Large intestine (tissue), 3 donors: ENCODE results near the gene FOXN1. TPM values are rescaled to one million over a fixed set of nuclear protein-coding genes. Genes with fewer than 3 reads are reported as not detected.

ENCODE experiments used
- DNase-seq, 2 donors: peaks; one replicate each; pipeline versions ENCODE4 v3.0.0 to v3.0.0-alpha.2; 2013
- H3K27ac ChIP-seq: one replicate; pipeline ENCODE4 v1.5.1; 2013; ENCODE audit warnings: low read length
- H3K27me3 ChIP-seq: 2 replicates; pipeline ENCODE4 v1.6.1; 2013; ENCODE audit warnings: low read length; ENCODE audit not compliant: control insufficient read depth, insufficient read depth
- H3K36me3 ChIP-seq: 2 replicates; pipeline ENCODE4 v1.6.1; 2013; ENCODE audit warnings: low read length; ENCODE audit not compliant: control insufficient read depth, insufficient read depth
- H3K4me1 ChIP-seq: one replicate; pipeline ENCODE4 v1.6.1; 2013; ENCODE audit warnings: low read length; ENCODE audit not compliant: control insufficient read depth, insufficient read depth
- H3K4me3 ChIP-seq: one replicate; pipeline ENCODE4 v1.5.1; 2013; ENCODE audit warnings: low read length
- H3K9me3 ChIP-seq: one replicate; pipeline ENCODE4 v1.6.1; 2013; ENCODE audit warnings: mild to moderate bottlenecking, low read depth, low read length, moderate library complexity; ENCODE audit not compliant: control insufficient read depth
- WGBS: methylation state at CpG from one replicate; pipeline ENCODE4 v1.1.5; 2013; ENCODE audit warnings: low lambda C conversion rate; ENCODE audit not compliant: insufficient coverage; 5-methylcytosine and 5-hydroxymethylcytosine counted together
- polyA plus RNA-seq: library from polyadenylated mRNA; unstranded; fragments of 120-200 nt; gene quantifications from one replicate; pipeline ENCODE4 v1.2.1, GENCODE V29; 2013

The FOXN1 gene
- polyA plus RNA-seq, 1 donor: 0.04 TPM

- no peak for DNase-seq
- H3K27ac ChIP-seq: peak overlapping the region; percentile 41
- peaks cover 18% of the 10 kb centered on the region for H3K36me3 ChIP-seq
- H3K27me3 ChIP-seq: no peaks in the 10 kb centered on the region
- WGBS: no CpG with 5 or more reads among the region's 14 CpGs
- no peaks in the 10 kb centered on the region for H3K9me3 ChIP-seq
- peaks cover 50% of the 10 kb centered on the region for H3K4me1 ChIP-seq
- H3K4me3 ChIP-seq: no peak overlapping the region
These were observed 41.0 kb downstream of the FOXN1 start for GRCh38 chr17:28547096-28547622.

GRCh38 chr17:28547623-28548416 lies 41.7 kb downstream of the FOXN1 start:
- Histone ChIP-seq H3K27ac (peak overlapping the region; percentile 41), H3K4me1 (peaks cover 52% of the 10 kb centered on the region), H3K4me3 (no peak overlapping the region), H3K36me3 (peaks cover 18% of the 10 kb centered on the region), H3K9me3 (no peaks in the 10 kb centered on the region), H3K27me3 (no peaks in the 10 kb centered on the region)
- WGBS: no CpG with 5 or more reads among the region's 26 CpGs
- DNase-seq: peak; percentile 40 to 43

- H3K4me3 ChIP-seq: no peak overlapping the region
- no peak overlapping the region for H3K27ac ChIP-seq
- no peaks in the 10 kb centered on the region for H3K9me3 ChIP-seq
- H3K36me3 ChIP-seq: peaks cover 18% of the 10 kb centered on the region
- H3K27me3 ChIP-seq: no peaks in the 10 kb centered on the region
- no peak for DNase-seq
- peaks cover 60% of the 10 kb centered on the region for H3K4me1 ChIP-seq
- WGBS: no CpG with 5 or more reads among the region's 6 CpGs
These were observed 42.4 kb downstream of the FOXN1 start for GRCh38 chr17:28548417-28549130.

- no peak overlapping the region for H3K4me3 ChIP-seq
- no peaks in the 10 kb centered on the region for H3K9me3 ChIP-seq
- no peak overlapping the region for H3K27ac ChIP-seq
- peak in 1 of 2 donors; percentile 27 for DNase-seq
- H3K27me3 ChIP-seq: no peaks in the 10 kb centered on the region
- peaks cover 26% of the 10 kb centered on the region for H3K36me3 ChIP-seq
- H3K4me1 ChIP-seq: peaks cover 69% of the 10 kb centered on the region
- no CpG with 5 or more reads among the region's 3 CpGs for WGBS
These were observed 43.3 kb downstream of the FOXN1 start for GRCh38 chr17:28549236-28550132.

- H3K4me1 ChIP-seq: peaks cover 71% of the 10 kb centered on the region
- H3K9me3 ChIP-seq: no peaks in the 10 kb centered on the region
- H3K4me3 ChIP-seq: no peak overlapping the region
- peaks cover 36% of the 10 kb centered on the region for H3K36me3 ChIP-seq
- H3K27ac ChIP-seq: no peak overlapping the region
- no CpG with 5 or more reads among the region's 1 CpG for WGBS
- DNase-seq: no peak
- no peaks in the 10 kb centered on the region for H3K27me3 ChIP-seq
These were observed 44.7 kb downstream of the FOXN1 start for GRCh38 chr17:28550858-28551257.

GRCh38 chr17:28551421-28552175 lies 45.5 kb downstream of the FOXN1 start:
- DNase-seq: peak in 1 of 2 donors; percentile 56
- Histone ChIP-seq H3K27me3 (no peaks in the 10 kb centered on the region), H3K4me1 (peaks cover 69% of the 10 kb centered on the region), H3K9me3 (no peaks in the 10 kb centered on the region), H3K36me3 (peaks cover 37% of the 10 kb centered on the region), H3K4me3 (peak overlapping the region; percentile 67), H3K27ac (peak overlapping the region; percentile 30)
- WGBS: no CpG with 5 or more reads among the region's 10 CpGs

- H3K36me3 ChIP-seq: peaks cover 37% of the 10 kb centered on the region
- peak within 1 kb of the TSS; percentile 67 for H3K4me3 ChIP-seq
- H3K27ac ChIP-seq: peak within 1 kb of the TSS; percentile 76
- no peaks in the 10 kb centered on the region for H3K9me3 ChIP-seq
- peak; percentile 64 to 84 for DNase-seq
- no CpG with 5 or more reads among the region's 67 CpGs for WGBS
- no peaks in the 10 kb centered on the region for H3K27me3 ChIP-seq
- H3K4me1 ChIP-seq: peaks cover 61% of the 10 kb centered on the region
These were observed 46.2 kb downstream of the FOXN1 start, which contains the start of gene UNC119 for GRCh38 chr17:28552176-28552999. TSS of gene UNC119 (minus strand) at chr17:28552624. CDS start at chr17:28552557, 67 bp downstream.

- 80% methylated on average over 1 of the region's 5 CpGs for WGBS
- H3K4me3 ChIP-seq: peak overlapping the region; percentile 27
- H3K27ac ChIP-seq: peak overlapping the region; percentile 76
- H3K27me3 ChIP-seq: no peaks in the 10 kb centered on the region
- peak in 1 of 2 donors; percentile 50 for DNase-seq
- peaks cover 57% of the 10 kb centered on the region for H3K4me1 ChIP-seq
- peaks cover 42% of the 10 kb centered on the region for H3K36me3 ChIP-seq
- H3K9me3 ChIP-seq: no peaks in the 10 kb centered on the region
These were observed 46.9 kb downstream of the FOXN1 start for GRCh38 chr17:28553000-28553505.

GRCh38 chr17:28554565-28554964 lies 48.4 kb downstream of the FOXN1 start:
- H3K4me1 ChIP-seq: peaks cover 44% of the 10 kb centered on the region
- WGBS: no CpG with 5 or more reads among the region's 6 CpGs
- H3K36me3 ChIP-seq: peaks cover 55% of the 10 kb centered on the region
- peak overlapping the region; percentile 54 for H3K27ac ChIP-seq
- DNase-seq: no peak
- H3K27me3 ChIP-seq: no peaks in the 10 kb centered on the region
- no peak overlapping the region for H3K4me3 ChIP-seq
- H3K9me3 ChIP-seq: no peaks in the 10 kb centered on the region
